ENCODE data around the gene ACSF3.

- TF ChIP-seq POLR2A (IDR thresholded peaks at IDR 0.05) (no peak), CTCF (IDR thresholded peaks at IDR 0.05) (no peak)
These were observed 42.5 kb downstream of the ACSF3 start for GRCh38 chr16:89135971-89136765.
